Measurements from ENCODE around the gene RNF31.

The RNF31 gene

GRCh38 chr14:24190416-24190815 lies 43.1 kb downstream of the RNF31 start:
- Mint-ChIP-seq H3K4me3 (no peak overlapping the region), H3K27me3 (ENCODE audit: low read depth, poor library complexity) (peaks cover 10% of the 10 kb centered on the region), H3K9me3 (no peaks in the 10 kb centered on the region), H3K27ac (no peak overlapping the region), H3K4me1 (peaks cover 57% of the 10 kb centered on the region), H3K36me3 (ENCODE audit: low read depth) (peaks cover 49% of the 10 kb centered on the region)
- no peak for DNase-seq
- no peak for TF ChIP-seq CTCF (IDR thresholded peaks at IDR 0.05)

- DNase-seq, result no peak
- Mint-ChIP-seq H3K36me3 (ENCODE audit: low read depth) (peaks cover 41% of the 10 kb centered on the region), H3K9me3 (no peaks in the 10 kb centered on the region), H3K27me3 (ENCODE audit: low read depth, poor library complexity) (peaks cover 5% of the 10 kb centered on the region), H3K27ac (peak overlapping the region; percentile 54), H3K4me3 (no peak overlapping the region), H3K4me1 (peaks cover 60% of the 10 kb centered on the region)
- no peak for TF ChIP-seq CTCF (IDR thresholded peaks at IDR 0.05)
Measured at GRCh38 chr14:24192933-24193332, 45.6 kb downstream of the RNF31 start.

GRCh38 chr14:24194186-24194872 lies 47.0 kb downstream of the RNF31 start:
- no peak for DNase-seq
- Mint-ChIP-seq H3K27me3 (ENCODE audit: low read depth, poor library complexity) (peaks cover 4% of the 10 kb centered on the region), H3K36me3 (ENCODE audit: low read depth) (peaks cover 52% of the 10 kb centered on the region), H3K4me1 (peaks cover 57% of the 10 kb centered on the region), H3K27ac (no peak overlapping the region), H3K9me3 (no peaks in the 10 kb centered on the region), H3K4me3 (peak overlapping the region; percentile 94)
- TF ChIP-seq CTCF (IDR thresholded peaks at IDR 0.05), result no peak

- no peak for DNase-seq
- no peak overlapping the region for H3K27ac Mint-ChIP-seq
- no peak for TF ChIP-seq CTCF (IDR thresholded peaks at IDR 0.05)
- peak overlapping the region; percentile 94 for H3K4me3 Mint-ChIP-seq
- H3K4me1 Mint-ChIP-seq, result peaks cover 54% of the 10 kb centered on the region
- peaks cover 1% of the 10 kb centered on the region for H3K9me3 Mint-ChIP-seq
- peaks cover 56% of the 10 kb centered on the region for H3K36me3 Mint-ChIP-seq (ENCODE audit: low read depth)
- peaks cover 4% of the 10 kb centered on the region for H3K27me3 Mint-ChIP-seq (ENCODE audit: low read depth, poor library complexity)
Measured at GRCh38 chr14:24194873-24195185, 47.5 kb downstream of the RNF31 start.

GRCh38 chr14:24195186-24196070 lies 48.1 kb downstream of the RNF31 start, which contains the start of gene TM9SF1:
Gene TM9SF1, minus strand, starts transcription at chr14:24195441. Its CDS starts 422 bp downstream, at chr14:24195019.
- Mint-ChIP-seq H3K36me3 (ENCODE audit: low read depth) (peaks cover 56% of the 10 kb centered on the region), H3K4me1 (peaks cover 48% of the 10 kb centered on the region), H3K27me3 (ENCODE audit: low read depth, poor library complexity) (no peaks in the 10 kb centered on the region), H3K9me3 (peaks cover 7% of the 10 kb centered on the region), H3K27ac (peak within 1 kb of the TSS; percentile 98), H3K4me3 (peak within 1 kb of the TSS; percentile 94)
- TF ChIP-seq CTCF (IDR thresholded peaks at IDR 0.05), result no peak
- DNase-seq, result peak; percentile 82
